Dendritic cell treated with granulocyte-macrophage colony-stimulating factor and Interleukin-4, amounts not matched to agents 40 ng/mL and 50 ng/mL, for 4 days (primary cell): Measurements from ENCODE around the gene IFITM5.
A peak's percentile ranks its signal among the peaks of the same experiment; 100 is the strongest.

Source experiments
- H3K27ac Mint-ChIP-seq: one replicate; pipeline ENCODE4 v1.8.0; 2022; ENCODE audit warnings: mild to moderate bottlenecking, mixed read lengths
- H3K27me3 Mint-ChIP-seq: one replicate; pipeline ENCODE4 v1.8.0; 2022; ENCODE audit warnings: mild to moderate bottlenecking, mixed read lengths
- H3K36me3 Mint-ChIP-seq: one replicate; pipeline ENCODE4 v1.8.0; 2022; ENCODE audit warnings: low read depth, mixed read lengths
- H3K4me1 Mint-ChIP-seq: one replicate; pipeline ENCODE4 v1.8.0; 2022; ENCODE audit warnings: low read depth, mixed read lengths
- H3K4me3 Mint-ChIP-seq: one replicate; pipeline ENCODE4 v1.8.0; 2022; ENCODE audit warnings: mild to moderate bottlenecking, moderate library complexity, mixed read lengths
- H3K9me3 Mint-ChIP-seq: one replicate; pipeline ENCODE4 v1.8.0; 2022; ENCODE audit warnings: mixed read lengths
- intact Hi-C: fragments of 100-400 bp; cut with micrococcal nuclease; formaldehyde crosslinking; loops from one replicate; pipeline ENCODE4 v1.15.0; 2022

Gene IFITM5

DNA sequence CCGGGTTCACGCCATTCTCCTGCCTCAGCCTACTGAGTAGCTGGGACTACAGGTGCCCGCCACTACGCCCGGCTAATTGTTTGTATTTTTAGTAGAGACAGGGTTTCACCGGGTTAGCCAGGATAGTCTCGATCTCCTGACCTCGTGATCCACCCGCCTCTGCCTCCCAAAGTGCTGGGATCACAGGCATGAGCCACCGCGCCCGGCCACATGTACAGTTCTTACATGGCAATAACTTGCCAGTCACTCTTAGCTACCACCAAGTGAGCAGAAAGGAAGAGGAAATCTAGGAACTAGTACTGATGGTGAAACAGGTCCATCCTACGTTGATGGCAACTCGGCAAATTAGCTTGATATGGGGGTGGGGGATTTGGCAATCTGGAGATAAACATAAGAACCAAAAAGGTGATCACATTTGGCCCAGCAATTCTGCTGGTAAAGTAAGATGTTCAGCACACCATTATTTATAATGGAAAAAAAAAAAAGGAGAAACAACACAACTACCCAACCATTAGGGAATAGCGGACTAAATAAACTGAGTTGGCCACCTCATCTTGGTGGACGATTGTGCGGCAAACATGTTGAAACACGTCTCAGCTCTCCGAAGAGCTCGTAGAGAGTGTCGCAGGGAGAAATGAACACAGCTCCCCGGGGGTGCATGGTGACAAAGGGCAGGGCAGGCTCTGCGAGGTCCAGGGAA, 15.8 kb downstream of the IFITM5 start:
- H3K27ac Mint-ChIP-seq, result no peak overlapping the region
- H3K27me3 Mint-ChIP-seq, result peaks cover 97% of the 10 kb centered on the region
- peaks cover 47% of the 10 kb centered on the region for H3K4me1 Mint-ChIP-seq
- H3K4me3 Mint-ChIP-seq, result no peak overlapping the region
- no peaks in the 10 kb centered on the region for H3K9me3 Mint-ChIP-seq
- intact Hi-C loops, result no loop called here
- H3K36me3 Mint-ChIP-seq, result no peaks in the 10 kb centered on the region

DNA sequence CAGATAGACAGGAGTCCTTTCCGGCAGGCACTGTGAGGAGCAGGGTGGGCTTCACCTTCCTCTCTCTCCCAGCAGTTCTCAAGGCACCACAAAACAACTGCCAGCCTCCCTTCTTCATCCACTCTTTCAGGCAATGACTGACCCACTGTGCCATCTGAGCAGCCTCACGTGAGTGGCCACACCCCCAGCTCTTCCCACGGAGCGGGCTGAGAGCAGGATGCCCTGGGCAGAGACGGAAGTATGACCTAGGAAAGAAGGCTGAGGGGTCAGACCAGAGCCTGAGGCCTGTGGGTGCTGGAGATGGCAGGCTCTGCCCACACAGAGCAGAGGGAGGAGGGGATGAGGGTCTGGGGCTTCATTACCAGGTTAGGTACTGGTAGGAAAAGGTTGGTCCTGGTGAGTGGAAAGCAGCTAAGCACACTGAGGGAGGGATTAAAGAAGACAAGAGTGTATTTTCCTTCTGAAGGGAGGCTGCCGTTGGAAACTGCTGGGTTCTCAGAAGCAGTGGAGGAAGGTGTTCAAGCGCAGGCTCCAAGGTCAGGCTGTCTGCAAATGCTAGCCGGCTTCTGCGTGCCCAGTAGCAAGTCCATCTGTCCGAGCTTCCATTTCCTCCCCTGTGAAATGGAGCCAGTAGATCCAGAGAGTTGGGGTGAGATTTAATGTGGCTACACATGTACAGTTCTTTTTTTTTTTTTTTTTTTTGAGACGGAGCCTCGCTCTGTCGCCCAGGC, 16.5 kb downstream of the IFITM5 start:
- Mint-ChIP-seq H3K27ac (no peak overlapping the region), H3K4me3 (no peak overlapping the region)

DNA sequence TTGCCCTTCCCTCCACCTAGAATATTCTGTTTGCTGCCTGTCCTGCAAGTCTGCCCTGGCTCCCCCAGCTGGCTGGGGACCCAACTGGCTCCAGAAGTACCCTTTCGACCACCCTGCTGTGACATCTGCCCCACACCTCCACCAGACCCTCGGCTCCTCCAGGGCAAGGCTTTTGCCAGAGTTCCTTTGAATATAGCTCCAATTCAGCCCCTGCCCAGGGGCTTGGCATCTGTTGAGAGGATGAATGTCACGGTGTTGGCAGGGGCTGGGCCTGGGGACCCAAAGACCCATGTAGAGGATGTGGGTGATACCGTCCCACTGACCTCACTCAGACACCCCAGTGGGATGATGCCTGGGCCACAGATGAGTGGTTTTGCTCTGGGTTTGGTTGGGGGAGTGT, 17.2 kb downstream of the IFITM5 start:
- Mint-ChIP-seq H3K4me3 (no peak overlapping the region), H3K4me1 (peaks cover 50% of the 10 kb centered on the region), H3K9me3 (no peaks in the 10 kb centered on the region), H3K27ac (no peak overlapping the region), H3K27me3 (peaks cover 95% of the 10 kb centered on the region), H3K36me3 (no peaks in the 10 kb centered on the region)
- intact Hi-C loops, result no loop called here

More for the DNA sequence above, 16.5 kb downstream of the IFITM5 start:
- intact Hi-C loops, result no loop called here
- Mint-ChIP-seq H3K9me3 (no peaks in the 10 kb centered on the region), H3K4me1 (peaks cover 48% of the 10 kb centered on the region), H3K36me3 (no peaks in the 10 kb centered on the region), H3K27me3 (peaks cover 97% of the 10 kb centered on the region)

DNA sequence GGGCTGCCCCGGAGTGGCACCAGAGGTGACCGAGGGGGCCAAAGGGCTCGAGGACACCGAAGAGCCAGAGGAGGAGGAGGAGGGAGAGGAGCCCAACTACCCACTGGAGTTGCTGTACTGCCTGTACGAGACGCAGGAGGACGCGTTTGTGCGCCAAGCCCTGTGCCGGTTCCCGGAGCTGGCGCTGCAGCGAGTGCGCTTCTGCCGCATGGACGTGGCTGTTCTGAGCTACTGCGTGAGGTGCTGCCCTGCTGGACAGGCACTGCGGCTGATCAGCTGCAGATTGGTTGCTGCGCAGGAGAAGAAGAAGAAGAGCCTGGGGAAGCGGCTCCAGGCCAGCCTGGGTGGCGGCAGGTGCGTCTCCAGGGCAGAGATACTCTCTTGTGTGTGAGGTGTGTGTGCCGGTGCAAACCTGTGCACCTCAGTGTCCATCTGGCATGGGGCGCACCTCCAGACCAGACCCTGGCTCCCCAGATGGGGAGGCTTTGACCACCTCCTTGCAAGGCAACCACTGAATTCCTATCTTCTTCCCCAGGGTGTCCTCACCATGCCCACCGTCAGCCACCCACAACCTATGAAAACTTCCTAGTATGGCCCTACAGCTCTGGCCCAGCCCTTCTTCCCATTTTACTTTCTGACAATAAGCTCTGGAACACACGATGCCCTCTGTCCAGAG, 17.7 kb downstream of the IFITM5 start:
- H3K4me1 Mint-ChIP-seq, result peaks cover 50% of the 10 kb centered on the region
- intact Hi-C loops, result no loop called here

DNA sequence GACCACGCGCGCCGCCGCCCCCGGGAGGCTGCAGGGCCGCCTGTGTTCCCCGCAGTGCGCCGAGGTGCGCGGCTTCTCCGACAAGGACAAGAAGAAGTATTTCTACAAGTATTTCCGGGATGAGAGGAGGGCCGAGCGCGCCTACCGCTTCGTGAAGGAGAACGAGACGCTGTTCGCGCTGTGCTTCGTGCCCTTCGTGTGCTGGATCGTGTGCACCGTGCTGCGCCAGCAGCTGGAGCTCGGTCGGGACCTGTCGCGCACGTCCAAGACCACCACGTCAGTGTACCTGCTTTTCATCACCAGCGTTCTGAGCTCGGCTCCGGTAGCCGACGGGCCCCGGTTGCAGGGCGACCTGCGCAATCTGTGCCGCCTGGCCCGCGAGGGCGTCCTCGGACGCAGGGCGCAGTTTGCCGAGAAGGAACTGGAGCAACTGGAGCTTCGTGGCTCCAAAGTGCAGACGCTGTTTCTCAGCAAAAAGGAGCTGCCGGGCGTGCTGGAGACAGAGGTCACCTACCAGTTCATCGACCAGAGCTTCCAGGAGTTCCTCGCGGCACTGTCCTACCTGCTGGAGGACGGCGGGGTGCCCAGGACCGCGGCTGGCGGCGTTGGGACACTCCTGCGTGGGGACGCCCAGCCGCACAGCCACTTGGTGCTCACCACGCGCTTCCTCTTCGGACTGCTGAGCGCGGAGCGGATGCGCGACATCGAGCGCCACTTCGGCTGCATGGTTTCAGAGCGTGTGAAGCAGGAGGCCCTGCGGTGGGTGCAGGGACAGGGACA, 18.4 kb downstream of the IFITM5 start:
- Mint-ChIP-seq H3K4me1 (peaks cover 50% of the 10 kb centered on the region), H3K27me3 (peaks cover 94% of the 10 kb centered on the region), H3K27ac (no peak overlapping the region), H3K4me3 (peak overlapping the region; percentile 41), H3K9me3 (no peaks in the 10 kb centered on the region), H3K36me3 (no peaks in the 10 kb centered on the region)
- intact Hi-C loops, result no loop called here

More for the DNA sequence above, 17.7 kb downstream of the IFITM5 start:
- H3K27ac Mint-ChIP-seq, result no peak overlapping the region
- H3K36me3 Mint-ChIP-seq, result no peaks in the 10 kb centered on the region
- peaks cover 94% of the 10 kb centered on the region for H3K27me3 Mint-ChIP-seq
- no peaks in the 10 kb centered on the region for H3K9me3 Mint-ChIP-seq
- peak overlapping the region; percentile 41 for H3K4me3 Mint-ChIP-seq

DNA sequence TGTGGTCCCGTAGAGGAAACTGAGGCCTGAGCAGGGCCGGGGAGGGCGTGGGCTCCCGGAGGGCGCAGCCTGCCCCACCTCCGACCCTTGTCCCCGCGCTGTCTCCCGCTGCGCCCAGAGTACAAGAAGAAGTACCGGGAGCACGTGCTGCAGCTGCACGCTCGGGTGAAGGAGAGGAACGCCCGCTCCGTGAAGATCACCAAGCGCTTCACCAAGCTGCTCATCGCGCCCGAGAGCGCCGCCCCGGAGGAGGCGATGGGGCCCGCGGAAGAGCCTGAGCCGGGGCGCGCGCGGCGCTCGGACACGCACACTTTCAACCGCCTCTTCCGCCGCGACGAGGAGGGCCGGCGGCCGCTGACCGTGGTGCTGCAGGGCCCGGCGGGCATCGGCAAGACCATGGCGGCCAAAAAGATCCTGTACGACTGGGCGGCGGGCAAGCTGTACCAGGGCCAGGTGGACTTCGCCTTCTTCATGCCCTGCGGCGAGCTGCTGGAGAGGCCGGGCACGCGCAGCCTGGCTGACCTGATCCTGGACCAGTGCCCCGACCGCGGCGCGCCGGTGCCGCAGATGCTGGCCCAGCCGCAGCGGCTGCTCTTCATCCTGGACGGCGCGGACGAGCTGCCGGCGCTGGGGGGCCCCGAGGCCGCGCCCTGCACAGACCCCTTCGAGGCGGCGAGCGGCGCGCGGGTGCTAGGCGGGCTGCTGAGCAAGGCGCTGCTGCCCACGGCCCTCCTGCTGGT, 19.2 kb downstream of the IFITM5 start:
- intact Hi-C loops, result no loop called here
- H3K36me3 Mint-ChIP-seq, result no peaks in the 10 kb centered on the region
- peak overlapping the region; percentile 59 for H3K4me3 Mint-ChIP-seq
- H3K4me1 Mint-ChIP-seq, result peaks cover 54% of the 10 kb centered on the region
- H3K27ac Mint-ChIP-seq, result no peak overlapping the region
- H3K9me3 Mint-ChIP-seq, result no peaks in the 10 kb centered on the region
- peaks cover 88% of the 10 kb centered on the region for H3K27me3 Mint-ChIP-seq

DNA sequence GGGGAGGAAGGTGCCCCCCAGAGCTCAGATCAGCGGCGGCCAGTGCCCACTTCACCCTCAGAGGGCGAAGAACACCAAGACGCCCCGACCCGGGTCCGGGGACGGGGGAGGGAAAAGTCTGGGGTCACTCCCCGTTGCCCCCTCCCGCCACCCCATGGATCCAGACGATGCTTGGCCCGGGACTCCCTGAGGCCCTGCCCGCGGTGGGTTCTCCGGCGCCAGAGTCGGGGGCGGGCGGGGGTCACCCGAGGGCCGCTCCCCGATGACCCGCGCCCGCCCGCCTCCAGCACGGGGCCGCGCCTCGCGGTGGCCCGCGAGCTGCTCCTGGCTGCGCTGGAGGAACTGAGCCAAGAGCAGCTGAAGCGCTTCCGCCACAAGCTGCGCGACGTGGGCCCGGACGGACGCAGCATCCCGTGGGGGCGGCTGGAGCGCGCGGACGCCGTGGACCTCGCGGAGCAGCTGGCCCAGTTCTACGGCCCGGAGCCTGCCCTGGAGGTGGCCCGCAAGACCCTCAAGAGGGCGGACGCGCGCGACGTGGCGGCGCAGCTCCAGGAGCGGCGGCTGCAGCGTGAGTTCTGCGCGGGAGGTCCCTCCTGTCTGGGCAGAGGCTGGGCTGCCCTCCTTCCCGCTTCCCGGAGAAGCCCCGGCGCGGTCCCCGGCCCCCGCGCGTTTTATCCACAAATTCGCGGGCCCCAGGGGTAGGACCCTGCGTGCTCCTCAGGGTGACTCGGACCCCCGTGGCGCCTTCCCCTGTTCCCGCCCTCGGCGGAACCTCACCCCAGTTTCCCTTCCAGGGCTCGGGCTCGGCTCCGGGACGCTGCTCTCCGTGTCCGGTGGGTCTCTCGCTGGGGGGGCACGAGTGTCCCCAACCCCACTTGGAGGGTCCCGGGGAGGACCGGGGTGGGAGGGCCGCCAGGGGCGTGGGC, 20.0 kb downstream of the IFITM5 start:
- Mint-ChIP-seq H3K9me3 (no peaks in the 10 kb centered on the region), H3K36me3 (no peaks in the 10 kb centered on the region), H3K4me1 (peaks cover 60% of the 10 kb centered on the region), H3K4me3 (no peak overlapping the region), H3K27me3 (peaks cover 80% of the 10 kb centered on the region), H3K27ac (peak overlapping the region; percentile 58)
- intact Hi-C loops, result no loop called here

DNA sequence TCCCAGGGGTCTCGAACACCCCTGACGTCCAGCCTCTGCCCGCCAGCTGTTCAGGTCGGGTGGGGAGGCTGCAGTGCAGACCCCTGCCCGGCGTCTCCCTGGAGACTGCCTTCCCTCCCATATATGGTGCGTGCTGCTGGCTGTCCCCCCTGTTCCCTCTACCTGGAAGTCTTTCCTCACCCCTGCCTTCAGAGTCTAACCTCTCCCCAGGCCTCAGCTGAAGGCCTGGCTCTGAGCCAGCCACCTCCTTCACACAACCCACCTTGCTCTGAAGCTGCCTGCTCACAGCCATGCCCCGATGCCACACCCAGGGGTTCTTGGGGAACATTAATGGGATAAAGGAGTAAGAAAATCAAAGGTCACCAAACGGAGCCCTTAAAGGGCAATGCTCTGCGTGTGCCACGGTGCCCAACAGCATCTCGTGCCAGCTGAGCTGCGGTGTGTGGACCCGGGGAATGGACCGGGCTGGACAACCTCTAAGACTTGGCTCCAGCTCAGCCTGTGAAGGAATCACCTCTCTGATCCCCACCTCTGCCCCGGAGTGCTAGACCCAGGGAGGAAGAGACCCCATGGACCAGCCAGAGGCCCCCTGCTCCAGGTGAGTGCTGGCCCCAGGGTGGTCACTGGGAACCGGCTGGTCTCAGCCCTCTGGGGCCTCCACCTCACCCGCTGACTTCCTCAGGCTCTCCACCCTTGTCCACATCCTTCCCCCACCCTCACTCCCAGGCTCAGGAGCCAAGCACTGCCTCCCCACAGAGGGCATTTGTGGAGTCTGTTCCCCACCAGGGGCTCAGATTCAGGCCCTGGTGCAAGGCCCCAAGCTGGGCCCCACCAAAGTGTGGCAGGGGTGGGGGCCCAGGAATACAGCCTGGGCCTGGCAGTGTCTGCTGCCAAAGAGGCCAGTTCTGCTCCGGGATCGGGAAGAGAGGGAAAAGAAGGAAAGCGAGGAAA, 21.1 kb downstream of the IFITM5 start, which contains the start of gene NLRP6:
Gene NLRP6, plus strand, starts transcription at position 407 of the 951 bp plus-strand sequence. Its CDS starts 163 bp downstream, at position 570.
- H3K27me3 Mint-ChIP-seq, result peaks cover 69% of the 10 kb centered on the region
- peak within 1 kb of the TSS; percentile 58 for H3K27ac Mint-ChIP-seq
- intact Hi-C loops, result no loop called here
- no peaks in the 10 kb centered on the region for H3K36me3 Mint-ChIP-seq
- no peaks in the 10 kb centered on the region for H3K9me3 Mint-ChIP-seq
- no peak within 1 kb of the TSS for H3K4me3 Mint-ChIP-seq
- H3K4me1 Mint-ChIP-seq, result peaks cover 64% of the 10 kb centered on the region

DNA sequence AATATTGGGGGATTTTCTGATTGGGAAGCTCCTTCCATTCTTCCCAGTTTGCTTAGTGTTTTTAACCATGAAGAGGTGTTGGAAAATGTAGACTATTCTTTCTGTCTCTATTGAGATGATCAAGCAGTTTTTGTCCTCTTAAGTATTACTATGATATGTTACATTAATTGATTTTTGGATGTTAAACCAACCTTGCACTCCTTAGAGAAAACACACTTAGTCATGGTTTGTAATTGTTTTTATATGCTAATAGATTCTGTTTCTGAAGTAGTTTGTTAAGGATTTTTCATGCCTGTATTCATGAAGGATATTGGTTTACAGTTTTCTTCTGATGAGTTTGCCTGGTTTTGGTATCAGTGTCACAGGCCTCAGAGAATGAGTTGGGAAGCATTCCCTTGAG, 23.1 kb downstream of the IFITM5 start:
- Mint-ChIP-seq H3K9me3 (no peaks in the 10 kb centered on the region), H3K4me1 (peaks cover 53% of the 10 kb centered on the region), H3K27ac (no peak overlapping the region), H3K27me3 (peaks cover 59% of the 10 kb centered on the region), H3K4me3 (no peak overlapping the region), H3K36me3 (no peaks in the 10 kb centered on the region)
- intact Hi-C loops, result no loop called here

DNA sequence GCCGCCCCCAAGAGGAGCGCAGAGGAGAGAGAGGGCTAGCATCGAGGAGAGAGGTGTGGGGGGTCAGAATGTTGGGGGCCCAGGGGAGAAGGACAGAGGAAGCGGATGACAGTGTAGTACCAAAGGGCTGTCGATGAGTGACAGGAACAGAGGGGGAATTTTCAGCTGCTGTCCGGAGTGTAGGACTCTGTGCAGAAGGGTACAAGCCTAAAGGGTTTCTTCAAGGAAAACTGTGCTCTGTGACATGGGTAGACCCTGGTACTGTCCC, 26.5 kb downstream of the IFITM5 start:
- H3K27me3 Mint-ChIP-seq, result peaks cover 27% of the 10 kb centered on the region
- peaks cover 59% of the 10 kb centered on the region for H3K4me1 Mint-ChIP-seq
- H3K27ac Mint-ChIP-seq, result peak overlapping the region; percentile 99
- intact Hi-C loops, result loop anchor here (5.0 kb wide), 1 partner anchor 34 kb away; the partner anchor contains the start of gene IFITM2
- H3K36me3 Mint-ChIP-seq, result no peaks in the 10 kb centered on the region
- H3K9me3 Mint-ChIP-seq, result no peaks in the 10 kb centered on the region
- no peak overlapping the region for H3K4me3 Mint-ChIP-seq

DNA sequence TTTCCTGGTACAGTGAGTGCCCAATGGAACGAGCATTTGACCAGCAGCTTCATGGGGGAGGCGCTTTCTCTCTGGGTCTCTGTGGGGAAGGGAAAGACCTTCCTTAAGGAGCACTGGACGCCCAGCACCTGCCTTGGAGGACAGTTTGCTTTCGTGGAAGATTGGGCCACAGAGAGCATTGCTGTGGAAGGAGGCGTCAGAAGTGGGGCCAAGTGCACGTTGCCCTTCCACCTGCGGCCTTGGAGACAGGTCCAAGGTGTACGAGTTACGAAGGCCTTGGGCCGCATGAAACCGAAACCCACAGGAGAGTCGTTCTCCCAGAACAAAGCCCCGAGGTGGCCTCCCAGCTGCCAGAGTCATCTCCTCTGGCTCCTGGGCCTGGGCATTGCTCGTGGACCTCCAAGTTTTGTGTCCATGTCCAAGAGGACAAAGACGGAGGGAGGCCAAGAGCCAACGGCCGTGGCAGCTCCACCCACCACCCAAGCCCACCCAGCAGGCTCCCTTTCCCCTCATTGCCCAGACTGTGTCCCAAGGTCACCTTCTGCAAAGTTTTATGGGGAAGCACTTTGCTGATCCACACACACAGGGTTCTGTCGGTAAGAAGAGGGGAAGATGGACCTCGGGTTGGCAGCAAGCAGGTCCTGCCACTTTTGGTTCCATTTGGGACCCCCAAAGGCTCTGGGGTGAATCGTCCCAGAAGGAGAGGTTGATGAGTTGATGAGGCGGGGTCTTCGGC, 27.0 kb downstream of the IFITM5 start:
- no peaks in the 10 kb centered on the region for H3K9me3 Mint-ChIP-seq
- peaks cover 59% of the 10 kb centered on the region for H3K4me1 Mint-ChIP-seq
- no peaks in the 10 kb centered on the region for H3K36me3 Mint-ChIP-seq
- intact Hi-C loops, result loop anchor here (5.0 kb wide), 1 partner anchor 35 kb away; the partner anchor contains the start of gene IFITM2
- peaks cover 23% of the 10 kb centered on the region for H3K27me3 Mint-ChIP-seq
- peak overlapping the region; percentile 99 for H3K27ac Mint-ChIP-seq
- no peak overlapping the region for H3K4me3 Mint-ChIP-seq
